RWPE1 (cell line): Measurements from ENCODE around the gene CBX2.

Experiments used
- CTCF ChIA-PET: fragments of 350-600 bp; sonication (Branson Sonifier 250); formaldehyde crosslinking; extraction: SDS; loops from one replicate; lab custom pipeline; 2021; lab: Yijun Ruan, JAX
- POLR2A ChIA-PET: fragments of 400-600 bp; formaldehyde crosslinking; extraction: SDS; loops from one replicate; lab custom pipeline; 2020; ENCODE audit warnings: antibody characterized with exemption; ENCODE audit not compliant: low non-redundant PET; lab: Yijun Ruan, JAX
- DNase-seq: peaks from one replicate; pipeline ENCODE4 v3.0.0; 2012; ENCODE audit warnings: low spot score
- H3K27ac ChIP-seq: fragments of 450-650 bp; 2 replicates; pipeline ENCODE4 v1.5.1; 2017
- TF ChIP-seq, protein P1 (sequence below): fragments of 450-650 bp; conservative IDR thresholded peaks from 2 replicates; pipeline ENCODE4 v1.5.1; 2017; ENCODE audit warnings: low read depth, mild to moderate bottlenecking

CBX2 gene

DNA sequence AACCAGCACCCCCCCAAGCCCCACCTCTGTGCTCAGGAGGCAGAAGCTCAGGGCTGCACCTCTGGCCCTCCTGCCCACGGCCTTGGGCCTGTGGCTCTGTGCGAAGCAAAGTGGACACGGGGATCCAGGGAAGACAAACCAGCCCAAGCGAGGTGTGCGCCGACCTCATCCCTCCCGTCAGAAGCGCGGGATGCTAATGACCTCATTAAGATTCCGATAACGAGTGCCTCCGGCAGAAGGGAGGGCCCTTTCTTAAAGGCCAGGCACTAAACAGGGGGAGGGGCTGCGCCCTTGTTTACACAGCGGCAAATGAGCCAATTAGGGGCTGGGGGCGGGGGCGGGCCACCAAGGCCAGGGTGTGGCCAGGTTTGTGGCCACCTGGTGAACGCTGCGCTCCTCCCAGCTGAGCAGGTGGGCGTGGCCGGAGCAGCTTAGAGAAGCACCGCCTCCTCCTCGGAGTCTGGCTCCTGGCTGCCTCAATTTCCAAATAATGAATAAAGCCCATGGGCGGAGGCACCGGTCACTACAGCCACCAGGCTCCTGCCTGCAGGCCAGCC is 58.1 kb downstream of the CBX2 start:
- POLR2A ChIA-PET = interaction anchor here (1.0 to 1.5 kb wide), 2 partner anchors 11 to 18 kb away, joined by 3 to 6 read pairs; no protein-coding TSS in a partner anchor
- H3K27ac ChIP-seq = peak overlapping the region; percentile 97
- TF ChIP-seq, protein P1, sequence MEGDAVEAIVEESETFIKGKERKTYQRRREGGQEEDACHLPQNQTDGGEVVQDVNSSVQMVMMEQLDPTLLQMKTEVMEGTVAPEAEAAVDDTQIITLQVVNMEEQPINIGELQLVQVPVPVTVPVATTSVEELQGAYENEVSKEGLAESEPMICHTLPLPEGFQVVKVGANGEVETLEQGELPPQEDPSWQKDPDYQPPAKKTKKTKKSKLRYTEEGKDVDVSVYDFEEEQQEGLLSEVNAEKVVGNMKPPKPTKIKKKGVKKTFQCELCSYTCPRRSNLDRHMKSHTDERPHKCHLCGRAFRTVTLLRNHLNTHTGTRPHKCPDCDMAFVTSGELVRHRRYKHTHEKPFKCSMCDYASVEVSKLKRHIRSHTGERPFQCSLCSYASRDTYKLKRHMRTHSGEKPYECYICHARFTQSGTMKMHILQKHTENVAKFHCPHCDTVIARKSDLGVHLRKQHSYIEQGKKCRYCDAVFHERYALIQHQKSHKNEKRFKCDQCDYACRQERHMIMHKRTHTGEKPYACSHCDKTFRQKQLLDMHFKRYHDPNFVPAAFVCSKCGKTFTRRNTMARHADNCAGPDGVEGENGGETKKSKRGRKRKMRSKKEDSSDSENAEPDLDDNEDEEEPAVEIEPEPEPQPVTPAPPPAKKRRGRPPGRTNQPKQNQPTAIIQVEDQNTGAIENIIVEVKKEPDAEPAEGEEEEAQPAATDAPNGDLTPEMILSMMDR = no peak
- no peak for DNase-seq
- CTCF ChIA-PET = interaction anchor here (0.6 to 2.0 kb wide), 12 partner anchors 8 to 80 kb away, joined by 3 to 14 read pairs (median 4); no protein-coding TSS in a partner anchor

DNA sequence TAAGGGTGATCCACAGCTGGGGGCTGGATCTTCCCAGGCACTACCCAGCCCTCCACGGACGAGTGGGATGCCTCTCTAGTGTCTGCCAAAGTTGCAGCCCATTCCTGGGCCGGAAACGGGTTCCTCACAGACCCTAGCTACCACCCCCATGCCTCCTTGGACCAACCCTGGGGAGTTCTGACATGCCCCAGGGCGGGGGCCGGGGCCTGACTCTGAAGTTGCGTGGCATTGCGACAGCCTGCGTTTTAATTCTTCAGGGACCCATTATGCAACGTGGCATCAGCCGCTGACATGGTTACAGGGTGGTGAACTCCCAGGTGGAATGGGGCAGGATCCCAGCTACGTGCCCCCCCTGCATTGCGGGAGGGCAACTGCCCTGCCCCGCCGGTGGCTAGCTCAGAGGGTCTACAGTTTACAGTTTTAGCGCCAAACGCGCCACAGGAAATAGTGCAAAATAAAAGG is 58.6 kb downstream of the CBX2 start:
- H3K27ac ChIP-seq = peak overlapping the region; percentile 97
- DNase-seq = no peak
- TF ChIP-seq, protein P1 = no peak
- POLR2A ChIA-PET = interaction anchor here (1.0 to 1.5 kb wide), 2 partner anchors 12 to 19 kb away, joined by 3 to 6 read pairs; no protein-coding TSS in a partner anchor
- CTCF ChIA-PET = interaction anchor here (0.6 to 2.0 kb wide), 9 partner anchors 20 to 91 kb away, joined by 3 to 14 read pairs (median 4); no protein-coding TSS in a partner anchor

DNA sequence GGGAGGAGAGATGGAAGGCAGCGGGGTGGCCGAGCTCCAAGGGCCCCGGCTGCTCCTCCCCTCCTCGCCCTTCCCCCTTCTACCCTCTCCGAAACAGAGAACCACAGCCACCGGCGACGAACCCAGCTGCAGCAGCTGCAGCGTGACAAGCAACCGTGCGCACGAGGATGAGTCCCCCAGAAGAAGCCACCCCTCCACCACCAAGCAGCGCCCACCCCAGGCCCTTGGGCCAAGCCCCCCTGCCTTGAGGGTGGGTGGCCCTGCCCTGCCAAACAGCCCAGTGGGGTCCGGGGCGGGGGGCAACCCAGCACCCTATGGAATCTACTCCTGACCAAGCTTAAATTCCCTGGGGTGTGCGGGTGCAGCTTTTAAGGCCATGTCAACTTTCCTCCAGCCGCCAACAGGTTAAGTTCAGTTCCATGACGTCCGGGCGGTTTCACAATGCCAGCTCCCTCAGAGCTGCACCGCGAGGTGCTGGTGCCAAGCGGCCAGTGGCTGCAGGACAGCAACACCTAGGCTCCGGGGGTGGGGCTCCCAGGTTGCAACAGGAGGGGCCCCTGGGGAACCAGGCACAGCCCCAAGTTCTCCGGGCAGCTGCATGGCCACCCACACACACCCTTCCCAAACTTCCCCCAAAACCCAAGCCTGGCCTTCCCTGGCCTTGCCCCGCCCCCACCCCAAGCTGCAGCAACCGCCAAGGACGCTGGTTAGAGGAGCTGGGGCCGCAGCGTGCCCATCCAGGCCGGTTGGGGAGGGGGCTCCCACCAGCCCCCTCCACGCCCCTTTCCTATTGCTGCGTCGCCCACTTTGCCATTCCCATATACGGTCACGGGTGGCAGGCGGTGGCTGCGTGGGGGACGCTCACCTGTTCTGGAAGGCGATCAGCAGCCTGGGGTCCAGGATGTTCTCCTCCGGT is 59.3 kb downstream of the CBX2 start:
- peak overlapping the region; percentile 97 for H3K27ac ChIP-seq

More for the DNA sequence above, 59.3 kb downstream of the CBX2 start:
- DNase-seq = peak; percentile 83
- TF ChIP-seq, protein P1 = 0 out of 2 replicates have a peak, but pooled peaks have one; percentile 24
- ChIA-PET CTCF (interaction anchor here (0.6 to 1.3 kb wide), 10 partner anchors 20 to 92 kb away, joined by 3 to 7 read pairs (median 5); no protein-coding TSS in a partner anchor), POLR2A (interaction anchor here (0.6 to 1.5 kb wide), 4 partner anchors 12 to 66 kb away, joined by 3 to 6 read pairs (median 4); no protein-coding TSS in a partner anchor)
